ENCODE measurements around the gene SLC35B4.

SLC35B4 gene

GRCh38 chr7:134276951-134277350, 39.8 kb downstream of the SLC35B4 start:
- no peak overlapping the region for H3K4me3 ChIP-seq (ENCODE audit: low read depth, low read length)
- H3K27ac ChIP-seq (ENCODE audit: low read depth, low read length) = no peak overlapping the region
- H3K27me3 ChIP-seq (ENCODE audit: control insufficient read depth, insufficient read depth, low read length) = no peaks in the 10 kb centered on the region
- peaks cover 6% of the 10 kb centered on the region; the same call in 1 of the 2 replicates for H3K4me1 ChIP-seq (ENCODE audit: control insufficient read depth, insufficient read depth, low read length)
- no peak overlapping the region for H3K9ac ChIP-seq (ENCODE audit: low read length)
- no peaks in the 10 kb centered on the region for H3K36me3 ChIP-seq (ENCODE audit: control insufficient read depth, insufficient read depth, low read length)
- H3K9me3 ChIP-seq (ENCODE audit: control insufficient read depth, insufficient read depth, low read depth, low read length) = no peaks in the 10 kb centered on the region

GRCh38 chr7:134262322-134262721, 54.4 kb downstream of the SLC35B4 start:
- Histone ChIP-seq H3K4me3 (ENCODE audit: low read depth, low read length) (no peak overlapping the region), H3K27ac (ENCODE audit: low read depth, low read length) (no peak overlapping the region), H3K9ac (ENCODE audit: low read length) (no peak overlapping the region), H3K9me3 (ENCODE audit: control insufficient read depth, insufficient read depth, low read depth, low read length) (no peaks in the 10 kb centered on the region), H3K27me3 (ENCODE audit: control insufficient read depth, insufficient read depth, low read length) (no peaks in the 10 kb centered on the region), H3K4me1 (ENCODE audit: control insufficient read depth, insufficient read depth, low read length) (no peaks in the 10 kb centered on the region), H3K36me3 (ENCODE audit: control insufficient read depth, insufficient read depth, low read length) (no peaks in the 10 kb centered on the region)

DNA sequence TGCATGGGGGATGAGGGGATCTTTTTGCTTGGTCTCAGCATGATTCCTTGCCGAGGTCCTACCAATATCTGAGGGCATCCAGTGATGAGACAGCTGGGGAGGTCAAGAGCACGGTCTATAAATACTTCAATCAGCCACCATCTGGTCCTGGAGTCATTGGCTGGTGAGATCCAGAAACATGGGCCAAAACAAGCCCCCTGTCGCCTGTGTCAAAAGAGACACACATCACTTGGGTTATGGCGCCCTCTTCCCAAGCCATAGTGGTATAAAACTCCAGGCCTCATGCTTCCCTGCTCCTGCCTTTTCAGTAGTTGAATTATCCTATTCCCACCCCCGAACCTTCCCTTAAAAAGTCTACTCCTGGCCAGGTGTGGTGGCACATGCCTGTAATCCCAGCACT, 60.9 kb downstream of the SLC35B4 start:
- Histone ChIP-seq H3K27ac (ENCODE audit: low read depth, low read length) (no peak overlapping the region), H3K9me3 (ENCODE audit: control insufficient read depth, insufficient read depth, low read depth, low read length) (no peaks in the 10 kb centered on the region), H3K4me1 (ENCODE audit: control insufficient read depth, insufficient read depth, low read length) (no peaks in the 10 kb centered on the region), H3K9ac (ENCODE audit: low read length) (no peak overlapping the region), H3K36me3 (ENCODE audit: control insufficient read depth, insufficient read depth, low read length) (no peaks in the 10 kb centered on the region), H3K27me3 (ENCODE audit: control insufficient read depth, insufficient read depth, low read length) (no peaks in the 10 kb centered on the region), H3K4me3 (ENCODE audit: low read depth, low read length) (no peak overlapping the region)

DNA sequence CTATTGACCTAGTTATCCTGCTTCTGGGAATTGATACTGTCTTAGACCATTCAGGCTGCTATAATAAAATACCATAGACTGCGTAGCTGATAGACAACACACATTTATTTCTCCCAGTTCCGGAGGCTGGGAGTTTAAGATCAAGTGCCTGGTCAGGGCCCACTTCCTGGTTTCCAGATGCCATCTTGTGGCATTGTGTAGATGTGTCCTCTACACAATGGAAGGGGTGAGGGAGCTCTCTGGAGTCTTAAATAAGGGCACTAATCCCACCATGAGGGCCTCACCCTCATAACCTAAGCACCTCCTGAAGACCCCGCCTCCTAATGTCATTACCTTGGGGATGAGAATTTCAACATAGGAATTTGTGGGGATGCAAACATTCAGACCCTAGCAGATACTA, 62.4 kb downstream of the SLC35B4 start:
- H3K9me3 ChIP-seq (ENCODE audit: control insufficient read depth, insufficient read depth, low read depth, low read length) = no peaks in the 10 kb centered on the region
- no peaks in the 10 kb centered on the region for H3K36me3 ChIP-seq (ENCODE audit: control insufficient read depth, insufficient read depth, low read length)
- H3K27ac ChIP-seq (ENCODE audit: low read depth, low read length) = no peak overlapping the region
- no peaks in the 10 kb centered on the region for H3K27me3 ChIP-seq (ENCODE audit: control insufficient read depth, insufficient read depth, low read length)
- H3K9ac ChIP-seq (ENCODE audit: low read length) = no peak overlapping the region
- H3K4me3 ChIP-seq (ENCODE audit: low read depth, low read length) = no peak overlapping the region
- H3K4me1 ChIP-seq (ENCODE audit: control insufficient read depth, insufficient read depth, low read length) = no peaks in the 10 kb centered on the region

DNA sequence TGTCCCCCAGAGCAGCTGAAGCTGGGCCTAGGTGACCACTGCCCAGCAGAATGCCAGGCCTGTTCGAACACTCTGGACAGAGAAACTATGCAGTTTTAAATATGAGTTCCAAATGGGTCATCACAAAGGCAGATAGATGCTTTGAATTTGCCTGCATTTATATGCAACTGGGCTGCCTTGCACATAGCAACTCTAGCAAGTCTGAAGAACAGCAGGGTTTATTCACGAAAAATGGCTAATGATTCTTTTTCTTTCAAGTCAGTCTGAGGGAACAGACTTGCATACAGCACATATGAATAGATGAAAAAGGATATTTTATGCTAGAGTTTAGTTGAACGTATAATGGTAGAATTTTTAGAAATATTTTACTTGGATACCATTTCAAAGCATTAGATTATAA, 68.5 kb downstream of the SLC35B4 start:
- Histone ChIP-seq H3K9me3 (ENCODE audit: control insufficient read depth, insufficient read depth, low read depth, low read length) (no peaks in the 10 kb centered on the region), H3K9ac (ENCODE audit: low read length) (no peak overlapping the region), H3K27me3 (ENCODE audit: control insufficient read depth, insufficient read depth, low read length) (no peaks in the 10 kb centered on the region), H3K27ac (ENCODE audit: low read depth, low read length) (no peak overlapping the region), H3K4me1 (ENCODE audit: control insufficient read depth, insufficient read depth, low read length) (no peaks in the 10 kb centered on the region), H3K36me3 (ENCODE audit: control insufficient read depth, insufficient read depth, low read length) (no peaks in the 10 kb centered on the region), H3K4me3 (ENCODE audit: low read depth, low read length) (no peak overlapping the region)

- no peak overlapping the region for H3K9ac ChIP-seq (ENCODE audit: low read length)
- no peaks in the 10 kb centered on the region for H3K4me1 ChIP-seq (ENCODE audit: control insufficient read depth, insufficient read depth, low read length)
- no peaks in the 10 kb centered on the region for H3K27me3 ChIP-seq (ENCODE audit: control insufficient read depth, insufficient read depth, low read length)
- H3K9me3 ChIP-seq (ENCODE audit: control insufficient read depth, insufficient read depth, low read depth, low read length) = no peaks in the 10 kb centered on the region
- H3K27ac ChIP-seq (ENCODE audit: low read depth, low read length) = no peak overlapping the region
- no peaks in the 10 kb centered on the region for H3K36me3 ChIP-seq (ENCODE audit: control insufficient read depth, insufficient read depth, low read length)
- no peak overlapping the region for H3K4me3 ChIP-seq (ENCODE audit: low read depth, low read length)
These were observed 70.0 kb downstream of the SLC35B4 start for GRCh38 chr7:134246761-134247160.

DNA sequence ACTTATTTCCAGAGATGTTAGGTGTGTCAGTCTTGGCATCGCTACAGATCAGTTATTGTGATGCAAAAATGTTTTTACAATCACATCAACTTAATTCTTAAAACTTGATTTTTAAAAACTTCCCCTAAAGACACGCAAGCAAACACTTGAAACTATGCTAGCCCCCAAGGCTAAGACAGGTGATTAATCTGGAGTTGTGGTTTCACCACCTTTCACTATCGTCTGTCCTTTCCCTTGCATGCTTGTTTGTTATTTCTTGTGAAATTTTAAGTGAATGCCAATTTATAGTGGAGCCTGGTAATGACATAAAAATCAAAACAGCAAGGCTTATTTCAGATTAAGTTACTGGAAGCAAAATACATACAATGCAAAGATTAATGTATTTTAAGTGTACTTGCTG, 70.4 kb downstream of the SLC35B4 start:
- Histone ChIP-seq H3K9ac (ENCODE audit: low read length) (no peak overlapping the region), H3K36me3 (ENCODE audit: control insufficient read depth, insufficient read depth, low read length) (no peaks in the 10 kb centered on the region), H3K9me3 (ENCODE audit: control insufficient read depth, insufficient read depth, low read depth, low read length) (no peaks in the 10 kb centered on the region), H3K4me3 (ENCODE audit: low read depth, low read length) (no peak overlapping the region), H3K27me3 (ENCODE audit: control insufficient read depth, insufficient read depth, low read length) (no peaks in the 10 kb centered on the region), H3K27ac (ENCODE audit: low read depth, low read length) (no peak overlapping the region), H3K4me1 (ENCODE audit: control insufficient read depth, insufficient read depth, low read length) (no peaks in the 10 kb centered on the region)

- Histone ChIP-seq H3K27me3 (ENCODE audit: control insufficient read depth, insufficient read depth, low read length) (no peaks in the 10 kb centered on the region), H3K9me3 (ENCODE audit: control insufficient read depth, insufficient read depth, low read depth, low read length) (no peaks in the 10 kb centered on the region), H3K27ac (ENCODE audit: low read depth, low read length) (no peak overlapping the region), H3K4me3 (ENCODE audit: low read depth, low read length) (no peak overlapping the region), H3K4me1 (ENCODE audit: control insufficient read depth, insufficient read depth, low read length) (no peaks in the 10 kb centered on the region), H3K36me3 (ENCODE audit: control insufficient read depth, insufficient read depth, low read length) (no peaks in the 10 kb centered on the region), H3K9ac (ENCODE audit: low read length) (no peak overlapping the region)
These were observed 71.5 kb downstream of the SLC35B4 start for GRCh38 chr7:134245253-134245652.

Data from HUES6 (cell line).